Activated T-cell treated with anti-CD3 and anti-CD28 coated beads for 48 hours (primary cell): Measurements from ENCODE around the gene GOLPH3L.
"Not testable (repeated sequence)": the region's sequence is repeated elsewhere in the genome, so short reads cannot be mapped to it uniquely, and the experiment has no call there.

Experiments used
- DNase-seq: peaks from one replicate; pipeline ENCODE4 v3.0.0-alpha.2; 2020; ENCODE audit warnings: low read depth

The GOLPH3L gene

DNA sequence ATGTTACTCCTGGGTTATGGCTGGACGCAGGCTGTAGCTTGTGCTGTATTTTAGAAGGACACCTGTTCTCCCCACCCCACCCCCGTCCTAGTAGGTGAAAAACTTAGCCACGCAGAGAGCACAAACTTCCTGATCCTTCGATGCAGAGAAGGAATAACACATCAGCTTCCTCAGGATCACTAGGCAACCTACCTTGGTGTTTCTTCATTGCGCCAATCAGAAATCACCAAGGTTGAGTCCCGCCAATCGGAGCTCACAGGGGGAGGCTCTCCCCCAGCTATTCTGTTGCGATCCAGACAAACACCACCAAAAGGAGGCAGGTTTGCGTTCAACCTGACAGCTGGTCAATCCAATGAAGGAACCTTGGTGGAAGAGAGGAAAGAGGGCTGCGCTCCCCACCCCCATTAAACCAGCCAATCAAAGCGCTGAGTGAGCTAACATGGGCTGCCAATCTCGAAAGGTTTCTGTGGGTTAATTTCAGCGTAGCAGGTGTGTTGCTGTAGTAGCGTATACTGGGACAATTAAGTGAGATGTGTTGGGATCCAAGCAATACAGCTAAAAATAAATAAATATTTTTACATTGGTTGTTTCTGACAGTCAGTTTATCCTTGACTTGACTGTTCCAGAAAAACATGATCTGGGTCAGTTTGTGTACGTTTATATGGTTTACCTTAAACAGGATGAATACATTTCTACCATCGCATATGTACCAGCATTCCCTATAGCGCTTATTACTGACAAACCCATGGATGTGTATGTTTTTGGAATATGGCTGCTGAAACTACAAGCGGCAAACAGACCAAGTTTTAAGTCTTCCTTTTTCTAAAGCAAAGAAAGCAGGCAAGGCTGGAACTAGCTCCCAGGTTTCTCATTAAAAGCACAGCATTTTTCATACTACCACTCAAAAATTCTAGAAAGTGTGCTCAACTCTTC lies at the start of gene GOLPH3L:
GOLPH3L (minus strand) TSS at position 160 of the 933 bp plus-strand sequence. CDS start 2,316 bp downstream, outside the sequence.
- DNase-seq, result peak; percentile 81

GRCh38 chr1:150730130-150730721 lies 33.3 kb upstream of the GOLPH3L start:
- no peak for DNase-seq

- DNase-seq, result no peak
These were observed 27.4 kb upstream of the GOLPH3L start for GRCh38 chr1:150724336-150724735.

- no peak for DNase-seq
These were observed 23.7 kb upstream of the GOLPH3L start, which contains the start of gene HORMAD1 for GRCh38 chr1:150720703-150721102. Gene HORMAD1, minus strand, starts transcription at chr1:150720895. Its CDS starts 1,390 bp downstream, at chr1:150719505.

DNA sequence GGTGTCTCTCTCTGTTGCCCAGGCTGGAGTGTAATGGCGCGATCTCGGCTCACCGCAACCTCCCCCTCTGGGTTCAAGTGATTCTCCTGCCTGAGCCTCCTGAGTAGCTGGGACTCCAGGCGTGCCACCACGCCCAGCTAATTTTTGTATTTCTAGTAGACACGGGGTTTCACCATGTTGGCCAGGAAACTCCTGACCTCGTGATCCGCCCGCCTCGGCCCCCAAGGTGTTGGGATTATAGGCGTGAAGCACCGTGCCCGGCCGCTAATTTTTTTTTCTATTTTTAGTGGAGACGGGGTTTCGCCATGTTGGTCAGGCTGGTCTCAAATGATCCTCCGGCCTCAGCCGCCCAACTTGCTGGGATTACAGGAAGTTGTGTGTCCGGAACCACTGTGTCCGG lies 23.1 kb upstream of the GOLPH3L start:
- no peak for DNase-seq

DNA sequence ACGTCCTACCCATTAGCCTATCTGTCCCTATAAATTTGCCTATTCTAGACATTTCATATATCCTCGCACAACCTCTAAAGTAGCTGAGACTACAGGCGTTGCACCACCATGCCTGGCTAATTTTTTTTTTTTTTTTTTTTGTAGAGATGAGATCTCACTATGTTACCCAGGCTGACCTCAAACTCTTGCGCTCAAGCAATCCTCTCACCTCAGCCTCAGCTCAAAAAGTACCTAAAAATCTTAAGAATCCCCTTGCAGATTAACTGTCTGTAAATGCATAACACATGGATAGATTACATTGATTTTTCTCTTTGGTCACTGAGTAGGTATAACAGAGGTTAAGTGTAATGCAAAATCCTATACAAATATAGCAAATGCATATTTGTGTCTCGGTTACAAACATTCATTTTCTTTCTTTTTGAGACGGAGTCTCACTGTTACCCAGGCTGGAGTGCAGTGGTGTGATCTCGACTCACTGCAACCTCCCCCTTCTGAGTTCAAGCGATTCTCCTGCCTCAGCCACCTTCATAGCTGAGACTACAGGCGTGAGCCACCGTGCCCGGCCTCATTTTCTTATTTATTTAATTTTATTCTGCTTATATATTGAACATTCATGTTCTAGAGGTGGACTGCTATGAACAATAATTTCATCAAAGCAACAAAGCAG lies 21.4 kb upstream of the GOLPH3L start:
- DNase-seq, result no peak

DNA sequence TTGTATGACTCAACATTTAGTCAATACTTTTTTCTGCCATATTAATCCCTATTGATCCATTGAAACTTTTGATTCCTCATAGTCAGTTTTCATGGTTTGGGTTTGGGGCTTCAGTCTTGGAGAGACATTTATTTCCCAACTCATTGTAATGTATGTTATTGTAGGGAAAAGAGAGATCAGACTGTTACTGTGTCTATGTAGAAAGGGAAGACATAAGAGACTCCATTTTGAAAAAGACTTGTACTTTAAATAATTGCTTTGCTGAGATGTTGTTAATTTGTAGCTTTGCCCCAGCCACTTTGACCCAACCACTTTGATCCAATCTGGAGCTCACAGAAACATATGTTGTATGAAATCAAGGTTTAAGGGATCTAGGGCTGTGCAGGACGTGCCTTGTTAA lies 12.1 kb upstream of the GOLPH3L start:
- not testable (repeated sequence) for DNase-seq

DNA sequence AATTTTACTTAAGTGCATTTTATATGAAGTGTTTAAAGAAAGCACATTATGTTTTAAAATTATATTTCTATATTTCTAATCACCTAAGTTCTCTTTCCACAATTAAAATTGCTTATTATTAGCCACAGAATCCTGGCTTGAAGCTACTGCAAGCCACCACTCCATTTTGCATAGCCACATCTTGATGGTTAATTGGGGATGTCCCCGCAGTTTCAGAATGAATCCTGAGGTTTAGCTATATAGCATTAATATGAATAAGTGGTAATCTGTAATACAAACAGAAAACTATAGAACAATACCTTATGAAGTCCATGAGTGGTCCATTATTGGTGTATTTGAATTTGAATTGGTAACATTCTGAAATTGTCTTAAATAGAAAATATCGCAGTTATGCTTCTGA lies 11.6 kb upstream of the GOLPH3L start:
- DNase-seq, result no peak

DNA sequence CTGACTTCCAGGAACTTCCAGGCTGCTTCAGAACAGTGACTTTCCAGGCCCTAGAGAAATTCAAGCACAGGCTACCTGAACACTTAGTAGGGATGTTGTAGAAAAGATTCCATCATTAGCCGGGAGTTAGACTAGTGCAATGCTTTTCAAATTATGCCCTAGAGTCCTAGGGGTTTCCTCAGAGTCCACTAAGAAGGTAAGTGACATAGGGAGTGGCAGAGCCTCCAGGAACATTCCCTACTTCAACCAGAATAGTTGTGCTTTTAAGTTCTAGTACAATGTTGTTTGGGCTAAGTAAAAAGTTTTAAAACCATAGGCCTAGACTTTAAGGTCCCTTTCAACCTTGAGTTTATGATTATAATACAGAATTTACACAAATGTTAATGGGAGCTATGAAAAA lies 9.1 kb upstream of the GOLPH3L start:
- no peak for DNase-seq

DNA sequence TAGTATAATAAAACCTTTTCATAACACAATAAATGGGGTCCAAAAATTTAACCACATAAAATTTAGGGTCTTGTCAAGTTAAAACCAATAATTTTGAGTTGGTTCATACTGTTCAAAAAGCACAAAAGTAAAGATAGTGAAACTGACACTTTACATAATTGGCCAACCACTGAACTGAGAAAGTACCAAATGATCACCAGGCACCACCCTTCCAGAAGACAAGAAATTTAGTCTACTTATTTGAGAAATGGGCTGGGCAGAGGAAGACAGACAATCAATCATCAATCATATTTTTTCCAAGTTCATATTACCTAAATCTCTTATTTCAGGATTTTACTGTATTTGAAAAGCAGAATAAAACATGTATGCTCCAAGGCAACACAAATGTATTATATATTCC lies 6.5 kb upstream of the GOLPH3L start:
- no peak for DNase-seq

GRCh38 chr1:150696590-150696989 lies 364 bp downstream of the GOLPH3L start:
- no peak for DNase-seq

- DNase-seq, result no peak
These were observed 792 bp downstream of the GOLPH3L start for GRCh38 chr1:150696162-150696561.

DNA sequence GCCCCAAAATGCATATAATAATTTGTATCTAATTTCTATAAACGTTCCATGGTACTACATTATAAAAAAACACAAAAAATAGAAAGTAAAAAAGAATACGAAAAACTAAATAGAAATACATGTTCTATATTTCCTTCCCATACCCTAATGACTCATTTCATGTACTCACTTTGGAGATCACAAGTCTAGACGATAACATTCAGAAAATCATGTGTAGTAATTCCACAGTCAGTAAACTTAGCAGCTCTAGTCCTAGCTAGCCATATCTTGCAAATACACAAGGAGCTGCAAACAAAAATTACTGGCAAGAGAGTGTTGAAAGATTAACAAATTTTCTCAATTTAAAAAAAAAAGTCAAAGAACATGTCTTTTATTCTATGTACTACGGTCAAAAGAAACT lies 1.4 kb downstream of the GOLPH3L start:
- no peak for DNase-seq

GRCh38 chr1:150692720-150693119 lies 4.2 kb downstream of the GOLPH3L start:
- DNase-seq, result no peak

- DNase-seq, result no peak
These were observed 8.2 kb downstream of the GOLPH3L start for GRCh38 chr1:150688763-150689162.

- no peak for DNase-seq
These were observed 10.7 kb downstream of the GOLPH3L start for GRCh38 chr1:150686275-150686674.

DNA sequence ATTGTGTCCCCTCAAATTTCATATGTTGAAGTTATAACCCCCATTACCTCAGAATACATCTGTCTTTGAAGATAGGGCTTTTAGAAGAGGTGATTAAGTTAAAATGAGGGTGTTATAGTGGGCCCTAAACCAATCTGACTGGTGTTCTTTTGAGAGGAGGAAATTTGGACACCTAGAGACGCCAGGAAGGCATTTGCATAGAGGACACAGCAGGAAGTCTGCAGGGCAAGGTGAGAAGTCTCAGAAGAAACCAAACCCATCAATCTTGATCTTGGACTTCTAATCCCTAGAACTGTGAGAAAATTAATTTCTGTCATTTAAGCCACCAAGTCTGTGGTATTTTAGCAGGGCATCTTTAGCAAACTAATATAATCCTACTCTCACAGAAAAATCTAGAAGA lies 13.0 kb downstream of the GOLPH3L start:
- DNase-seq, result no peak

DNA sequence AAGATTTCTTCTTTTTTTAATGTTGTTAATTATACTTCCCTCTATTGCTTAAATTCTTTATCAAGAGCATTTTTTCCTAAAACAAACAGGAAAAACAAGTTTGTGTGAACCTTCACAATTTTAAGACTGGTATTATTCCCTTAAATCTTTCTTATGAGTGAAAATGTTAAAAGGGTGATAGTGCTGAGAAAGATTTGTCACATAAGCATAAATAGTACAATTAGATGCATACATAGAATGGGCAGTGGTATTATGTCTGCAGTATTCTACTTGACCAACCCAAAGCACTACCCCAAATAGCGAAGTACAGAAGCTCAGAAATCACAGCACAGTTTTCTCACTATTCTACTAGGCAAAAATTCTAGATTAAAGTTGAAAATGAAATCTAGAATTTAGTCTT lies 18.0 kb downstream of the GOLPH3L start:
- DNase-seq, result no peak

GRCh38 chr1:150674881-150675280 lies 22.1 kb downstream of the GOLPH3L start:
- no peak for DNase-seq

GRCh38 chr1:150663321-150663720 lies 33.6 kb downstream of the GOLPH3L start:
- no peak for DNase-seq

DNA sequence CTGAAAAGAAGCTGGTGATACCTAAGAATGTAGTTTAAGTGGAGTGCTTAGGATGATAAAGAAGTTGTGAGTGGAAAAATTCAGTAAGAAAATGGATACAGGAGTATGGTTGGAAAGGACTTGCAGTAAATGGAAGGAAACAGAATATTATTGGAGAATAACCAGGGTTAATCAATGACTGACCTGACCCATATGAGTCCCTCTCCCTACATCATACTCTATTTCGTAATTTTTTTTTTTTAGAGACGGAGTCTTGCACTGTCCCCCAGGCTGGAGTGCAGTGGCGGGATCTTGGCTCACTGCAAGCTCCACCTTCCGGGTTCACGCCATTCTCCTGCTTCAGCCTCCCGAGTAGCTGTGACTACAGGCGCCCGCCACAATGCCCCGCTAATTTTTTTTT lies 34.1 kb downstream of the GOLPH3L start:
- DNase-seq, result no peak

DNA sequence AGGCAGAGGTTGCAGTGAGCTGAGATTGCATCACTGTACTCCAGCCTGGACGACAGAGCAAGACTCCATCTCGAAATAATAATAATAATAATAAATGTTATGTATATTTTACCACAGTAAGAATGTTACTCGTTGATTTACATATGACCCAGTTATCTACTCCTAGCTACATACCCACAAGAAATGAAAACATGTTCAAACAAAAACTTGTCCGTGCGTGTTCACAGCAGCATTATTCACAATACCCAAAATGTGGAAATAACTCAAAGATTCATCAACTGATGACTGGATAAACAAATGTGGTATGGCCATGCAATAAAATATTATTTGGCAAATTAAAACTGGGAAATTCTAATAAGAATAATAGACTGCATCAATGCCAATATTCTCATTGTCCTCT lies 35.8 kb downstream of the GOLPH3L start:
- no peak for DNase-seq

- no peak for DNase-seq
These were observed 36.4 kb downstream of the GOLPH3L start for GRCh38 chr1:150660584-150660983.
